H1 (cell line): Measurements from ENCODE around the gene EZH1. TPM values are rescaled to one million over a fixed set of nuclear protein-coding genes. Genes with fewer than 3 reads are reported as not detected.

Experiments
- ATF3 ChIP-seq: IDR thresholded peaks from 2 replicates; pipeline ENCODE4 v1.6.1; 2011; ENCODE audit warnings: low read depth, mild to moderate bottlenecking, low read length; ENCODE audit not compliant: insufficient read depth
- BCL11A ChIP-seq, 2 experiments: IDR thresholded peaks; one replicate each; pipeline ENCODE4 v1.6.1; 2011; ENCODE audit warnings: low read depth in 2 of 2, low read length in 2 of 2, mild to moderate bottlenecking in 2 of 2
- CREB1 ChIP-seq: IDR thresholded peaks from 2 replicates; pipeline ENCODE4 v1.6.1; 2012; ENCODE audit warnings: inconsistent platforms
- CTBP2 ChIP-seq: IDR thresholded peaks from 2 replicates; pipeline ENCODE4 v1.7.0; 2011; ENCODE audit warnings: borderline replicate concordance, mild to moderate bottlenecking, moderate library complexity, mixed read lengths, low read length; ENCODE audit not compliant: insufficient read depth, insufficient read length
- EGR1 ChIP-seq: IDR thresholded peaks from 2 replicates; pipeline ENCODE4 v1.6.1; 2011; ENCODE audit warnings: low read depth, low read length, borderline replicate concordance
- EP300 ChIP-seq, 2 experiments: IDR thresholded peaks; 1 replicate in 1 of 2; 2 replicates in 1 of 2; pipeline ENCODE4 v1.6.1; 2011 to 2012; ENCODE audit warnings: low read depth in 2 of 2, low read length in 2 of 2, mild to moderate bottlenecking in 2 of 2, borderline replicate concordance in 1 of 2, inconsistent platforms in 1 of 2, moderate library complexity in 1 of 2
- EZH2 ChIP-seq: fragments of 200-600 bp; sonication (generic); IDR thresholded peaks from 2 replicates; pipeline ENCODE4 v1.7.1; 2012; ENCODE audit warnings: low read depth, mild to moderate bottlenecking, moderate library complexity, low read length, inconsistent platforms; ENCODE audit not compliant: severe bottlenecking
- JUND ChIP-seq: IDR thresholded peaks from 2 replicates; pipeline ENCODE4 v1.6.1; 2011; ENCODE audit warnings: mild to moderate bottlenecking, improper control_type of control experiment, low read length
- KDM4A ChIP-seq: IDR thresholded peaks from one replicate; pipeline ENCODE4 v1.7.1; 2012; ENCODE audit warnings: low read depth, mild to moderate bottlenecking, moderate library complexity, low read length, inconsistent platforms; ENCODE audit not compliant: severe bottlenecking
- MAX ChIP-seq: IDR thresholded peaks from 2 replicates; pipeline ENCODE4 v1.6.1; 2012; ENCODE audit warnings: inconsistent platforms
- PHF8 ChIP-seq: fragments of 200-600 bp; sonication (generic); conservative IDR thresholded peaks from 2 replicates; pipeline ENCODE4 v1.7.1; 2012; ENCODE audit warnings: low read depth, mild to moderate bottlenecking, inconsistent platforms, low read length, moderate library complexity
- RAD21 ChIP-seq, 2 experiments: IDR thresholded peaks in 1 of 2; conservative IDR thresholded peaks in 1 of 2; 2 replicates each; pipeline ENCODE4 v1.6.1; 2011; ENCODE audit warnings: low read depth in 2 of 2, low read length in 2 of 2, improper control_type of control experiment in 1 of 2, inconsistent platforms in 1 of 2, mild to moderate bottlenecking in 1 of 2, moderate library complexity in 1 of 2
- RBBP5 ChIP-seq: IDR thresholded peaks from 2 replicates; pipeline ENCODE4 v1.7.1; 2012; ENCODE audit warnings: low read depth, mild to moderate bottlenecking, inconsistent platforms, low read length, moderate library complexity, borderline replicate concordance
- SUZ12 ChIP-seq: fragments of 200-600 bp; sonication (generic); IDR thresholded peaks from 2 replicates; pipeline ENCODE4 v1.6.1; 2012; ENCODE audit warnings: mild to moderate bottlenecking, inconsistent platforms, low read length, moderate library complexity, mixed read lengths
- TAF1 ChIP-seq: IDR thresholded peaks from 2 replicates; pipeline ENCODE4 v1.6.1; 2011; ENCODE audit warnings: mild to moderate bottlenecking, low read depth, low read length
- TBP ChIP-seq: IDR thresholded peaks from 2 replicates; pipeline ENCODE4 v1.6.1; 2011; ENCODE audit warnings: low read depth, low read length, improper control_type of control experiment
- TCF12 ChIP-seq: IDR thresholded peaks from 2 replicates; pipeline ENCODE4 v1.6.1; 2011; ENCODE audit warnings: low read depth, mild to moderate bottlenecking, low read length
- USF2 ChIP-seq: IDR thresholded peaks from 2 replicates; pipeline ENCODE4 v1.6.1; 2011; ENCODE audit warnings: low read length, improper control_type of control experiment
- ZNF274 ChIP-seq: IDR thresholded peaks from 2 replicates; pipeline ENCODE4 v1.7.0; 2012; ENCODE audit warnings: low read length, borderline replicate concordance; ENCODE audit errors: extremely low read depth
- polyA plus RNA-seq, 7 experiments: library from polyadenylated mRNA; depleted of rRNA in 3 of 7; stranded (reverse) in 5 of 7; unstranded in 2 of 7; fragments of >200 nt in 5 of 7; fragments of 200-250 nt in 2 of 7; gene quantifications; 1 replicate in 5 of 7; 2 replicates in 1 of 7; 4 replicates in 1 of 7; pipeline versions ENCODE4 v1.2.1 to v1.2.3, GENCODE V29; 2011 to 2013; ENCODE audit warnings: missing spikeins in 2 of 7, mixed read lengths in 2 of 7
- total RNA-seq: library from RNA; stranded (reverse); fragmentation: NEBNext Ultra II Directional; extraction: Animal tissue kit (Norgen Biotek cat#: 25700); gene quantifications from 2 replicates; pipeline ENCODE4 v1.2.1, GENCODE V29; 2021

The EZH1 gene
- total and polyA plus RNA-seq, 2 of the 8 experiments (the other 6 are each of a cell fraction or from before 2014, with no cell fraction given) = 17.4 to 20.8 TPM

- TF ChIP-seq EP300 (IDR thresholded peaks at IDR 0.05; ENCODE audit: borderline replicate concordance in 1 of 2, low read depth in 2 of 2, low read length in 2 of 2) (no peak), MAX (peak; percentile 58; the same call in 1 of the 2 replicates), TAF1 (no peak), JUND (no peak), EZH2 (peak; percentile 18), CTBP2 (no peak), RAD21 (IDR thresholded peaks at IDR 0.05 in 1 of 2, conservative IDR thresholded peaks at IDR 0.05 in 1 of 2; ENCODE audit: low read depth in 2 of 2, low read length in 2 of 2) (no peak), BCL11A (IDR thresholded peaks at IDR 0.05; ENCODE audit: low read depth in 2 of 2, low read length in 2 of 2) (no peak), TBP (no peak), ZNF274 (no peak), KDM4A (peak; percentile 98), PHF8 (no peak; the same call in none of the 2 replicates), EGR1 (no peak), TCF12 (no peak), SUZ12 (0 out of 2 replicates have a peak, but pooled peaks have one; percentile 13), RBBP5 (peak; percentile 2; the same call in 1 of the 2 replicates), ATF3 (no peak), USF2 (0 out of 2 replicates have a peak, but pooled peaks have one; percentile 27), CREB1 (0 out of 2 replicates have a peak, but pooled peaks have one; percentile 18)
Observed at GRCh38 chr17:42760652-42761581, 16.1 kb upstream of the EZH1 start, which contains the start of gene RAMP2 (continued).
